ENCODE measurements around the gene RAPGEF1. TPM values are rescaled to one million over a fixed set of nuclear protein-coding genes. Genes with fewer than 3 reads are reported as not detected.

RAPGEF1 gene
- total and polyA plus RNA-seq, 2 donors (not counting 1 experiment from before 2014, with no cell fraction given) = 33.3 to 42.8 TPM

GRCh38 chr9:131588396-131588795 lies 151.5 kb downstream of the RAPGEF1 start:
- no peak overlapping the region for H3K4me3 ChIP-seq (replicated peaks in 1 of 4; ENCODE audit: control extremely low read depth in 1 of 4, insufficient read depth in 1 of 4, low read depth in 3 of 4, low read length in 4 of 4)
- no peaks in the 10 kb centered on the region for H3K79me2 ChIP-seq (ENCODE audit: control insufficient read depth, insufficient read depth, low read length)

GRCh38 chr9:131587906-131588305 lies 152.0 kb downstream of the RAPGEF1 start:
- Histone ChIP-seq H3K79me2 (ENCODE audit: control insufficient read depth, insufficient read depth, low read length) (no peaks in the 10 kb centered on the region), H3K4me2 (ENCODE audit: extremely low read depth, insufficient read depth, low read length) (no peak overlapping the region), H3K9me3 (ENCODE audit: control insufficient read depth, insufficient read depth, low read depth, low read length) (no peaks in the 10 kb centered on the region), H3K36me3 (ENCODE audit: control insufficient read depth, insufficient read depth, low read length) (peaks cover 10% of the 10 kb centered on the region), H3K27me3 (ENCODE audit: control insufficient read depth, insufficient read depth, low read length) (no peaks in the 10 kb centered on the region), H3K4me1 (ENCODE audit: control insufficient read depth, extremely low read depth, insufficient read depth, low read length) (no peaks in the 10 kb centered on the region), H3K4me3 (replicated peaks in 1 of 4; ENCODE audit: control extremely low read depth in 1 of 4, insufficient read depth in 1 of 4, low read depth in 3 of 4, low read length in 4 of 4) (no peak overlapping the region), H4K20me1 (ENCODE audit: control insufficient read depth, extremely low read depth, insufficient read depth, low read length) (no peaks in the 10 kb centered on the region), H2AFZ (ENCODE audit: low read length) (no peak overlapping the region), H3K27ac (ENCODE audit: insufficient read depth, low read length) (no peak overlapping the region), H3K9ac (ENCODE audit: insufficient read depth, low read length) (no peak overlapping the region)
- TF ChIP-seq, protein P1, sequence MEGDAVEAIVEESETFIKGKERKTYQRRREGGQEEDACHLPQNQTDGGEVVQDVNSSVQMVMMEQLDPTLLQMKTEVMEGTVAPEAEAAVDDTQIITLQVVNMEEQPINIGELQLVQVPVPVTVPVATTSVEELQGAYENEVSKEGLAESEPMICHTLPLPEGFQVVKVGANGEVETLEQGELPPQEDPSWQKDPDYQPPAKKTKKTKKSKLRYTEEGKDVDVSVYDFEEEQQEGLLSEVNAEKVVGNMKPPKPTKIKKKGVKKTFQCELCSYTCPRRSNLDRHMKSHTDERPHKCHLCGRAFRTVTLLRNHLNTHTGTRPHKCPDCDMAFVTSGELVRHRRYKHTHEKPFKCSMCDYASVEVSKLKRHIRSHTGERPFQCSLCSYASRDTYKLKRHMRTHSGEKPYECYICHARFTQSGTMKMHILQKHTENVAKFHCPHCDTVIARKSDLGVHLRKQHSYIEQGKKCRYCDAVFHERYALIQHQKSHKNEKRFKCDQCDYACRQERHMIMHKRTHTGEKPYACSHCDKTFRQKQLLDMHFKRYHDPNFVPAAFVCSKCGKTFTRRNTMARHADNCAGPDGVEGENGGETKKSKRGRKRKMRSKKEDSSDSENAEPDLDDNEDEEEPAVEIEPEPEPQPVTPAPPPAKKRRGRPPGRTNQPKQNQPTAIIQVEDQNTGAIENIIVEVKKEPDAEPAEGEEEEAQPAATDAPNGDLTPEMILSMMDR (conservative IDR thresholded peaks at IDR 0.05 in 1 of 2, IDR thresholded peaks at IDR 0.05 in 1 of 2; ENCODE audit: low read depth in 1 of 2, low read length in 2 of 2) = no peak
- TF ChIP-seq EZH2 (IDR thresholded peaks at IDR 0.05; ENCODE audit: low read length, missing control alignments) = no peak
- no peak for DNase-seq (ENCODE audit: low read depth in 2 of 2)

More at GRCh38 chr9:131588396-131588795, 151.5 kb downstream of the RAPGEF1 start:
- Histone ChIP-seq H3K27ac (ENCODE audit: insufficient read depth, low read length) (no peak overlapping the region), H3K9ac (ENCODE audit: insufficient read depth, low read length) (no peak overlapping the region), H4K20me1 (ENCODE audit: control insufficient read depth, extremely low read depth, insufficient read depth, low read length) (no peaks in the 10 kb centered on the region), H3K27me3 (ENCODE audit: control insufficient read depth, insufficient read depth, low read length) (no peaks in the 10 kb centered on the region), H2AFZ (ENCODE audit: low read length) (no peak overlapping the region), H3K36me3 (ENCODE audit: control insufficient read depth, insufficient read depth, low read length) (peaks cover 10% of the 10 kb centered on the region), H3K4me2 (ENCODE audit: extremely low read depth, insufficient read depth, low read length) (no peak overlapping the region), H3K9me3 (ENCODE audit: control insufficient read depth, insufficient read depth, low read depth, low read length) (no peaks in the 10 kb centered on the region), H3K4me1 (ENCODE audit: control insufficient read depth, extremely low read depth, insufficient read depth, low read length) (no peaks in the 10 kb centered on the region)
- DNase-seq (ENCODE audit: low read depth in 2 of 2) = no peak
- TF ChIP-seq, protein P1 (conservative IDR thresholded peaks at IDR 0.05 in 1 of 2, IDR thresholded peaks at IDR 0.05 in 1 of 2; ENCODE audit: low read depth in 1 of 2, low read length in 2 of 2) = no peak
- no peak for TF ChIP-seq EZH2 (IDR thresholded peaks at IDR 0.05; ENCODE audit: low read length, missing control alignments)

GRCh38 chr9:131587331-131587730 lies 152.5 kb downstream of the RAPGEF1 start:
- Histone ChIP-seq H3K9ac (ENCODE audit: insufficient read depth, low read length) (no peak overlapping the region), H3K36me3 (ENCODE audit: control insufficient read depth, insufficient read depth, low read length) (peaks cover 10% of the 10 kb centered on the region), H4K20me1 (ENCODE audit: control insufficient read depth, extremely low read depth, insufficient read depth, low read length) (no peaks in the 10 kb centered on the region), H3K4me1 (ENCODE audit: control insufficient read depth, extremely low read depth, insufficient read depth, low read length) (no peaks in the 10 kb centered on the region), H3K27ac (ENCODE audit: insufficient read depth, low read length) (no peak overlapping the region), H3K79me2 (ENCODE audit: control insufficient read depth, insufficient read depth, low read length) (no peaks in the 10 kb centered on the region), H3K4me2 (ENCODE audit: extremely low read depth, insufficient read depth, low read length) (no peak overlapping the region), H2AFZ (ENCODE audit: low read length) (no peak overlapping the region), H3K4me3 (replicated peaks in 1 of 4; ENCODE audit: control extremely low read depth in 1 of 4, insufficient read depth in 1 of 4, low read depth in 3 of 4, low read length in 4 of 4) (no peak overlapping the region), H3K27me3 (ENCODE audit: control insufficient read depth, insufficient read depth, low read length) (no peaks in the 10 kb centered on the region), H3K9me3 (ENCODE audit: control insufficient read depth, insufficient read depth, low read depth, low read length) (no peaks in the 10 kb centered on the region)
- no peak for DNase-seq (ENCODE audit: low read depth in 2 of 2)
- TF ChIP-seq EZH2 (IDR thresholded peaks at IDR 0.05; ENCODE audit: low read length, missing control alignments) = no peak
- TF ChIP-seq, protein P1 (conservative IDR thresholded peaks at IDR 0.05 in 1 of 2, IDR thresholded peaks at IDR 0.05 in 1 of 2; ENCODE audit: low read depth in 1 of 2, low read length in 2 of 2) = no peak

Data from fibroblast of lung (primary cell).